ENCODE measurements around the gene CCDC177. TPM values are rescaled to one million over a fixed set of nuclear protein-coding genes. Genes with fewer than 3 reads are reported as not detected.
A peak's percentile ranks its signal among the peaks of the same experiment; 100 is the strongest.
"Not testable (repeated sequence)": the region's sequence is repeated elsewhere in the genome, so short reads cannot be mapped to it uniquely, and the experiment has no call there.

Gene CCDC177
- total and polyA plus RNA-seq, 5 donors from 2014 or later, result not detected

DNA sequence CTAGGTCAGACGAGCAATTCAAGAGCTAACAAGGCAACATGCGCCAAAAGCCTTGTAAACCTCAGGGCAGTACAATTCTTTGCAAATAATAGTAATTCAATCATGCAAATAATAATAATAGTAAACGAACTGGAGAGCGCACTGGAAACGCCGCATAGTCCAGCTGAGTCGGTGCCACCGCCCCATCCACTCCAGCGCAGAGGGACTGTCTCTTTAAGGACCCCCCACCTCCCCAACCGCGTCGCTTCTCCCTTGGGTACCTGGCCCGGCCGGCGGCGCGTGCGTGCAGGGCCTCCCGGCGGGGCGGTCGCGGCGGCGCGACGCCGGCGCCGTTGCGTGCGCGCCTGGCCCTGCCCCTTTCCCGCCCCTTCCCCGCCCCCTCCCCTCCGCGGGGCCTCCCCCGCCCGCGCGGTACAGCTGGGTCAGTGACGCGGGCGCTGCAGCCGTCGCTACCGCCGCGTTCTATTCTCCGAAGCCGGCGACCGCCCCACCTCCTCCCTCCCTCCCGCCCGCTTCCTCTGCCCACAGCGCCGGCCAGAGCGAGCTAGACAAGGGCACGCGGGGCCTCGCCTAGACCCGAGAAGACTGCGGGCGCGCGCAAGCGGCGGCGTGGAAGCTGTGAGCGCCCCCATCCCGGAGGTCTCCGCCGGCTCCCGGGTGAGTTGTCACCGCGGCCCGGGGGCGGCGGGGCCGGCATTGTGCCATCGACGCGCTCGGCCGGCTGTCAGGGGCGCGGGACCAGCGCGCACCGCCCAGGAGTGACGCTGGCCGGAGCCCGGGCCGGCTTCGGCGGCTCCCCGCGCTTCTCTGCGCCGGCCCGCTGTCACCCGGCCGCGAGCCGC is 36.7 kb upstream of the CCDC177 start, which contains the start of gene SUSD6:
Gene SUSD6, plus strand, starts transcription at position 425 of the 842 bp plus-strand sequence. CDS start 46,997 bp downstream, outside the sequence.
- peaks cover 0 to 2% (median 0%) of the 10 kb centered on the region in 7 donors for H3K9me3 Mint-ChIP-seq
- H3K27ac ChIP-seq (ENCODE audit: insufficient read depth, low read length, poor library complexity, severe bottlenecking), result peak within 1 kb of the TSS; percentile 90
- no peaks in the 10 kb centered on the region for H3K27me3 Mint-ChIP-seq
- H3K4me1 ChIP-seq (ENCODE audit: control insufficient read depth, insufficient read depth, low read length, poor library complexity, severe bottlenecking), result peaks cover 53% of the 10 kb centered on the region
- peak within 1 kb of the TSS; percentile 91 to 97 (median 96) for H3K4me3 Mint-ChIP-seq
- H3K27ac Mint-ChIP-seq, result peak within 1 kb of the TSS; percentile 98 to 100 (median 98)
- DNase-seq (peak; percentile 84 to 93 (median 86)), ATAC-seq (ENCODE audit: low read depth in 2 of 2) (peak; percentile 79 to 80)
- no peaks in the 10 kb centered on the region for H3K9me3 ChIP-seq (ENCODE audit: control insufficient read depth in 2 of 2, low read length in 2 of 2)
- peaks cover 33 to 60% (median 42%) of the 10 kb centered on the region in 4 donors for H3K4me1 Mint-ChIP-seq
- peak within 1 kb of the TSS; percentile 98 for H3K4me3 ChIP-seq (ENCODE audit: low read depth, low read length)
- no peaks in the 10 kb centered on the region for H3K27me3 ChIP-seq (ENCODE audit: control insufficient read depth, insufficient read depth, low read length)
- no peaks in the 10 kb centered on the region for H3K36me3 ChIP-seq (ENCODE audit: control insufficient read depth, insufficient read depth, low read length)
- H3K36me3 Mint-ChIP-seq, result no peaks in the 10 kb centered on the region

DNA sequence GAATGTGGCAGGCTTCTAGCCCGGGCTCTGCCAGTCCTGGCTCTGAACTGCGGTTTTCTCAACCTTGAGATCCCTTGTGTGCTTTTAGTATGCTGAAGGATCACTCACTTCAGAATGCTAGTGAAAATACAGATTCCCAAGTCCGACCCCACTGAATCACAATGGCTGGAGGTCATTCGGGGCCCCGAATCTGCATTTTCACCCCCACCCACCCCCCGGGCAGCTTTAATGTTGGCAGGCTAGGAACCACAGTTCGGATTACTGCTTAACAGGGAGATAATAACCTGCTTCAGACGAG is 36.2 kb upstream of the CCDC177 start:
- H3K27ac ChIP-seq (ENCODE audit: insufficient read depth, low read length, poor library complexity, severe bottlenecking), result peak overlapping the region; percentile 74
- H3K36me3 ChIP-seq (ENCODE audit: control insufficient read depth, insufficient read depth, low read length), result no peaks in the 10 kb centered on the region
- H3K4me3 ChIP-seq (ENCODE audit: low read depth, low read length), result peak overlapping the region; percentile 87
- no peak for DNase-seq
- peaks cover 29 to 54% (median 38%) of the 10 kb centered on the region in 4 donors for H3K4me1 Mint-ChIP-seq
- H3K27me3 Mint-ChIP-seq, result no peaks in the 10 kb centered on the region
- no peaks in the 10 kb centered on the region for H3K27me3 ChIP-seq (ENCODE audit: control insufficient read depth, insufficient read depth, low read length)
- H3K36me3 Mint-ChIP-seq, result no peaks in the 10 kb centered on the region
- H3K27ac Mint-ChIP-seq, result peak overlapping the region; percentile 63 to 91 (median 87)
- H3K4me1 ChIP-seq (ENCODE audit: control insufficient read depth, insufficient read depth, low read length, poor library complexity, severe bottlenecking), result peaks cover 48% of the 10 kb centered on the region
- ATAC-seq (ENCODE audit: low read depth in 2 of 2), result no peak
- H3K9me3 ChIP-seq (ENCODE audit: control insufficient read depth in 2 of 2, low read length in 2 of 2), result no peaks in the 10 kb centered on the region
- H3K9me3 Mint-ChIP-seq, result peaks cover 0 to 2% (median 0%) of the 10 kb centered on the region in 7 donors
- H3K4me3 Mint-ChIP-seq, result peak overlapping the region; percentile 86 to 88 (median 88)

GRCh38 chr14:69610020-69610873 is 35.6 kb upstream of the CCDC177 start:
- Mint-ChIP-seq H3K27me3 (no peaks in the 10 kb centered on the region), H3K4me3 (peak overlapping the region; percentile 86 to 88 (median 88)), H3K9me3 (peaks cover 0 to 2% (median 0%) of the 10 kb centered on the region in 7 donors), H3K4me1 (peaks cover 23 to 48% (median 33%) of the 10 kb centered on the region in 4 donors), H3K36me3 (no peaks in the 10 kb centered on the region), H3K27ac (peak overlapping the region; percentile 63 to 91 (median 87))
- DNase-seq, result peak in 1 of 3 donors; percentile 37
- Histone ChIP-seq H3K36me3 (ENCODE audit: control insufficient read depth, insufficient read depth, low read length) (no peaks in the 10 kb centered on the region), H3K4me3 (ENCODE audit: low read depth, low read length) (peak overlapping the region; percentile 87), H3K9me3 (ENCODE audit: control insufficient read depth in 2 of 2, low read length in 2 of 2) (no peaks in the 10 kb centered on the region), H3K27ac (ENCODE audit: insufficient read depth, low read length, poor library complexity, severe bottlenecking) (peak overlapping the region; percentile 74), H3K4me1 (ENCODE audit: control insufficient read depth, insufficient read depth, low read length, poor library complexity, severe bottlenecking) (peaks cover 42% of the 10 kb centered on the region), H3K27me3 (ENCODE audit: control insufficient read depth, insufficient read depth, low read length) (no peaks in the 10 kb centered on the region)
- no peak for ATAC-seq (ENCODE audit: low read depth in 2 of 2)

DNA sequence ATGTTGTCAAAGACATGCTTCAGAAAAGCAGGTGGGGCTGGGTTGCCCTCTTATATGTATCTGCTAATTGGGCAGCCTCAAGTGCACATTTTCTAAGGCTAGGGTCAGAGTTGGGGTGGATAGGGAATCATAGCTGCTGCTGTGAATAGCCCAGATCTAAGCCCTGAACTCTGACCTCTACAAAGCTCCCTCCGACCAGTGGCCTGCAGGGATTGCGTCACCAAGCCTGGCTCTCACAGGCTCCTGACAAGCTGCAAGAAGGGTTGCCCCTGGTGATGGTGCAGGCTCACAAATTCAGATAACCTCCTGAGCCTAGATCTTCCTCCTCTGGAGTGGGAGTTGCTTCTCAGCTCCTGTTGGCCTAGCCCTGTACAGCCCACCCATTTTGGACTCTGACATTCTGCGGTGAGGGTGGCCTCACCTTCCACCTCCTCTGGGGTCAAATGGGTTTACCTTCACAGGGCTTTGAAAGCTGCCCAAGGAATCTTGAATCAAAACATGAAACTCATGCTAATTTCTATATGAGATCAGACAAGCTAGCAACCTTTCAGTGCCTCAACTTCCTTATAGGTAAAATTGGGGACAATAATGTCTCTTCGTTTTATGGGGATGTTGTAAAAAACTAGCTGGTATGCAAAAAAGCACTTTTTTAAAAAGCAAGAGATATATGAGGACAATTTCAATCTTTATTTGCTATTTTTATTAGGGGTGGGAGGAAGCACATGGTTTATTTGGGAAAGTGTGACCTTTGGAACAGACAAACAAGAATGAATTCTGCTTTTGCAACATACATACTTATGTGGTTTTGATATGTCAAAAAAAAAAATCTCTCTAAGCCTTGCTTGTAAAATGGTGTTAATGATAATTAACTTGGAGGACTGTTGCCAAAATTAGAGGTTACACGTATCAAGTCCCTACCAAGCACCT is 31.9 kb upstream of the CCDC177 start:
- ATAC-seq (ENCODE audit: low read depth in 2 of 2), result no peak
- Histone ChIP-seq H3K36me3 (ENCODE audit: control insufficient read depth, insufficient read depth, low read length) (no peaks in the 10 kb centered on the region), H3K27ac (ENCODE audit: insufficient read depth, low read length, poor library complexity, severe bottlenecking) (no peak overlapping the region), H3K4me1 (ENCODE audit: control insufficient read depth, insufficient read depth, low read length, poor library complexity, severe bottlenecking) (peaks cover 18% of the 10 kb centered on the region), H3K9me3 (ENCODE audit: control insufficient read depth in 2 of 2, low read length in 2 of 2) (no peaks in the 10 kb centered on the region), H3K4me3 (ENCODE audit: low read depth, low read length) (no peak overlapping the region), H3K27me3 (ENCODE audit: control insufficient read depth, insufficient read depth, low read length) (no peaks in the 10 kb centered on the region)
- Mint-ChIP-seq H3K36me3 (no peaks in the 10 kb centered on the region), H3K4me1 (peaks cover 7 to 17% (median 9%) of the 10 kb centered on the region in 4 donors), H3K4me3 (no peak overlapping the region), H3K27me3 (no peaks in the 10 kb centered on the region), H3K9me3 (peaks cover 0 to 2% (median 0%) of the 10 kb centered on the region in 7 donors), H3K27ac (no peak overlapping the region)
- DNase-seq, result no peak

DNA sequence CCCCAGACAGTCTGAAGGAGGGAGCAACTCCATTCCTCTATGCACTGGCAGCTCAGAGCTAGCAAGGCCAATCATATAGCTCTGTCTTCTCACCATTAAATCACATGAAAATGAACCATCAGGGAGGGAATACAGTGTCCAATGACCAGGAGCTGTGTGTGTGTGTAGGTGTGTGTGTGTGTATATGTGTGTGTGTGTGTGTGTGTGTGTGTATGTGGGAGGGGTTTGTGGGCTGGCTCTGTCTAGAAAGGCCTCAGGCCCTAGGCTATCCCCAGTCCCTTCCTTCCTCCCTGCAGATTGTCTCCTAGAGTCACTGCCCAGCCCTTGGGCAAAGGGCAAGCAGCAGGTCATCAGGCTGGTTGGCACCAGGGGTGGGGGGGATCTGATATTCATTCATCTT is 31.1 kb upstream of the CCDC177 start:
- H3K9me3 Mint-ChIP-seq, result peaks cover 0 to 2% (median 0%) of the 10 kb centered on the region in 7 donors
- H3K36me3 Mint-ChIP-seq, result no peaks in the 10 kb centered on the region
- H3K27me3 Mint-ChIP-seq, result no peaks in the 10 kb centered on the region

DNA sequence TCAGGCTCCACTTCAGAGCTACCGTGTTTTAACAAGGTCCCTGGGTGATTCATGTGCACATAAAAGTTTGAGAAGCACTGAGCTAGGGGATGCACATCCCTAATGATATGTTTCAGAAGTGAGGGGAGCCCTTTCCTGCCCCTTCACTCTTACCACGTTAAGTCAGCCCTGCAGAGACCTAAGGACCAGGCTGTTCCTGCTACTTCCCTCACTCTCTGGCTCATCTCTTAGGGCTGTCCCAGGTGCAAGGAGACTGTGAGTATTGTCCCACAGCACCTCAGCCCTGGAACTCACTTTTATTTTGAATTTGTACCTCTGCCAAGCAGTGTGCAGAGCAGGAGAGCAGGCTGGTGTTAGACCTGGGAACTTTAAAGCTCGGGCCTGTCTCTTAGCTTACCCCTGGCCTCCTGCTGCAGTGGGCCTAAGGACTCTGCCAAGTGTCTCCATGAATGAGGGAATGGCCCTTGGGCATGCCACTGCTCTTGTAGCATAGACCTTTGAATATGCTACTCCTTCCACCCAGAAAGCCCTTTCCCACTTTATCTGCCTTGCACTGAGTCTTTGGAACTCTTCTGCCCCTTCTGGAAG is 25.7 kb upstream of the CCDC177 start:
- Histone ChIP-seq H3K4me3 (ENCODE audit: low read depth, low read length) (no peak overlapping the region), H3K9me3 (ENCODE audit: control insufficient read depth in 2 of 2, low read length in 2 of 2) (no peaks in the 10 kb centered on the region), H3K27me3 (ENCODE audit: control insufficient read depth, insufficient read depth, low read length) (no peaks in the 10 kb centered on the region), H3K36me3 (ENCODE audit: control insufficient read depth, insufficient read depth, low read length) (no peaks in the 10 kb centered on the region), H3K27ac (ENCODE audit: insufficient read depth, low read length, poor library complexity, severe bottlenecking) (no peak overlapping the region), H3K4me1 (ENCODE audit: control insufficient read depth, insufficient read depth, low read length, poor library complexity, severe bottlenecking) (peaks cover 5% of the 10 kb centered on the region)
- Mint-ChIP-seq H3K36me3 (no peaks in the 10 kb centered on the region), H3K27me3 (no peaks in the 10 kb centered on the region), H3K4me1 (no peaks in the 10 kb centered on the region), H3K9me3 (no peaks in the 10 kb centered on the region), H3K27ac (no peak overlapping the region), H3K4me3 (no peak overlapping the region)
- ATAC-seq (ENCODE audit: low read depth in 2 of 2) (no peak), DNase-seq (no peak)

More for the DNA sequence above, 31.1 kb upstream of the CCDC177 start:
- H3K4me3 ChIP-seq (ENCODE audit: low read depth, low read length), result no peak overlapping the region
- H3K36me3 ChIP-seq (ENCODE audit: control insufficient read depth, insufficient read depth, low read length), result no peaks in the 10 kb centered on the region
- ATAC-seq (ENCODE audit: low read depth in 2 of 2) (no peak), DNase-seq (no peak)
- no peaks in the 10 kb centered on the region for H3K9me3 ChIP-seq (ENCODE audit: control insufficient read depth in 2 of 2, low read length in 2 of 2)
- H3K4me3 Mint-ChIP-seq, result no peak overlapping the region
- peaks cover 14% of the 10 kb centered on the region for H3K4me1 ChIP-seq (ENCODE audit: control insufficient read depth, insufficient read depth, low read length, poor library complexity, severe bottlenecking)
- H3K27ac Mint-ChIP-seq, result no peak overlapping the region
- peaks cover 7 to 13% (median 7%) of the 10 kb centered on the region in 4 donors for H3K4me1 Mint-ChIP-seq
- no peak overlapping the region for H3K27ac ChIP-seq (ENCODE audit: insufficient read depth, low read length, poor library complexity, severe bottlenecking)
- H3K27me3 ChIP-seq (ENCODE audit: control insufficient read depth, insufficient read depth, low read length), result no peaks in the 10 kb centered on the region

GRCh38 chr14:69599431-69599830 is 24.8 kb upstream of the CCDC177 start:
- H3K4me1 Mint-ChIP-seq; H3K4me3 ChIP-seq (ENCODE audit: low read depth, low read length); ATAC-seq (ENCODE audit: low read depth in 2 of 2); H3K4me1 ChIP-seq (ENCODE audit: control insufficient read depth, insufficient read depth, low read length, poor library complexity, severe bottlenecking); H3K9me3 Mint-ChIP-seq; H3K27ac Mint-ChIP-seq; H3K4me3 Mint-ChIP-seq; H3K36me3 Mint-ChIP-seq; H3K27me3 Mint-ChIP-seq; H3K27me3 ChIP-seq (ENCODE audit: control insufficient read depth, insufficient read depth, low read length); H3K27ac ChIP-seq (ENCODE audit: insufficient read depth, low read length, poor library complexity, severe bottlenecking); H3K9me3 ChIP-seq (ENCODE audit: control insufficient read depth in 2 of 2, low read length in 2 of 2); DNase-seq; H3K36me3 ChIP-seq (ENCODE audit: control insufficient read depth, insufficient read depth, low read length): not testable (repeated sequence)

Data from CD4-positive, CD25-positive, alpha-beta regulatory T cell (primary cell).